Activated CD8-positive, alpha-beta memory T cell treated with anti-CD3 and anti-CD28 coated beads, Interleukin-2, amount 50 U/mL, for 24 hours (primary cell): ENCODE results near the gene DLG2.
"Not testable (repeated sequence)": the region's sequence is repeated elsewhere in the genome, so short reads cannot be mapped to it uniquely, and the experiment has no call there.

Experiments used
- DNase-seq: peaks from one replicate; pipeline ENCODE4 v3.0.0-alpha.2; 2020; ENCODE audit errors: extremely low read depth

The DLG2 gene

GRCh38 chr11:84837402-84838069 lies 789.6 kb downstream of the DLG2 start:
- DNase-seq: no peak

- no peak for DNase-seq
These were observed 790.8 kb downstream of the DLG2 start for GRCh38 chr11:84836371-84836770.

GRCh38 chr11:84833488-84834088 lies 793.6 kb downstream of the DLG2 start:
- DNase-seq: no peak

- DNase-seq: no peak
These were observed 796.8 kb downstream of the DLG2 start for GRCh38 chr11:84830372-84830771.

- DNase-seq: no peak
These were observed 798.0 kb downstream of the DLG2 start for GRCh38 chr11:84829162-84829561.

- no peak for DNase-seq
These were observed 798.5 kb downstream of the DLG2 start for GRCh38 chr11:84828616-84829015.

- no peak for DNase-seq
These were observed 802.0 kb downstream of the DLG2 start for GRCh38 chr11:84825106-84825660.

- no peak for DNase-seq
These were observed 802.5 kb downstream of the DLG2 start for GRCh38 chr11:84824624-84825023.

GRCh38 chr11:84819537-84819936 lies 807.6 kb downstream of the DLG2 start:
- DNase-seq: no peak

GRCh38 chr11:84819128-84819527 lies 808.0 kb downstream of the DLG2 start:
- DNase-seq: no peak

- DNase-seq: no peak
These were observed 809.1 kb downstream of the DLG2 start for GRCh38 chr11:84817998-84818397.

- no peak for DNase-seq
These were observed 814.6 kb downstream of the DLG2 start for GRCh38 chr11:84812471-84812969.

- DNase-seq: no peak
These were observed 820.8 kb downstream of the DLG2 start for GRCh38 chr11:84806354-84806753.

GRCh38 chr11:84804041-84804440 lies 823.1 kb downstream of the DLG2 start:
- DNase-seq: no peak

- no peak for DNase-seq
These were observed 826.3 kb downstream of the DLG2 start for GRCh38 chr11:84800755-84801346.

GRCh38 chr11:84799112-84799511 lies 828.0 kb downstream of the DLG2 start:
- no peak for DNase-seq

- DNase-seq: no peak
These were observed 831.4 kb downstream of the DLG2 start for GRCh38 chr11:84795698-84796097.

GRCh38 chr11:84794663-84795443 lies 832.3 kb downstream of the DLG2 start:
- no peak for DNase-seq

- DNase-seq: no peak
These were observed 833.8 kb downstream of the DLG2 start for GRCh38 chr11:84793318-84793717.

GRCh38 chr11:84790849-84791427 lies 836.2 kb downstream of the DLG2 start:
- DNase-seq: no peak

GRCh38 chr11:84788220-84788619 lies 838.9 kb downstream of the DLG2 start:
- no peak for DNase-seq

GRCh38 chr11:84784158-84784557 lies 843.0 kb downstream of the DLG2 start:
- DNase-seq: not testable (repeated sequence)
